Brain pericyte (primary cell): ENCODE data around the gene CCDC117.
"Not testable (repeated sequence)": the region's sequence is repeated elsewhere in the genome, so short reads cannot be mapped to it uniquely, and the experiment has no call there.

Experiments
- DNase-seq: peaks from one replicate; pipeline ENCODE4 v3.0.0-alpha.2; 2012; ENCODE audit warnings: low read depth, low spot score

CCDC117 gene

DNA sequence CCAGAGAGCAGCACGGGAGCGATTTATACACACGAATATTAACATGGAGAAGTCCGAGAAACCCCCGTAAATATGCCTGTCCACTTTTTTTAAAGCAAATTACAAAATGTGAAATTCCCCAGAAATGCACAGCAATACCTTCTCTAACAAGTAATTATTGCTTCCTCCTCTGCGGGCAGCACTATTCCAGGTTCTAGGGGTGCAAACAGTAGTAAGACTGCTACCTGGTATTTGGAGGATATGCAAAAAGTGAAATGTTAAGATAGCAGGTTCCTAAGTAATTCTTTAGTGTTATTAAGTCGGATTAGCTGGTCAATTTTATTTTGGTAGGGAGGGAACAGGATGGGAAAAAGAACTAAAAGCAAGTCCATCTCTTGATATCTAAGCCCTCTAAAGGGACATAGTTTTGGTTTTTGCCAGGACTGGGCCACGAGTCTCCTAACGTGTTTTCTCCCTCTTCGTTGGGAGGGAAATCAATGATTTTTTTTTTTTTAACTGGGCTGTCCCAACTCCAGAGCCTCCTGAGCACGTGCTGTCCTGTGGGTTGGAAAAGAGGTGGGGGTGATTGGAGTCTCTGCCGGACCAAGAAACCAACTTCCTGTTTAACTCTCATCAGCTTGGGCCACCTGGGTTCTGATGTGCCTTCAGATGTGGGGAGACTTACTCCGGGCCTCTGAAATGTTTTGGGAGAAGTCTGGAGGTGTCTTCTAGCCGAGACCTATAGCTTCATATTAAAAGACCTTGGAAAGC lies 29.5 kb downstream of the CCDC117 start:
- no peak for DNase-seq

GRCh38 chr22:28802595-28803123 lies 30.2 kb downstream of the CCDC117 start:
- DNase-seq = no peak

GRCh38 chr22:28805426-28805825 lies 32.9 kb downstream of the CCDC117 start:
- not testable (repeated sequence) for DNase-seq

DNA sequence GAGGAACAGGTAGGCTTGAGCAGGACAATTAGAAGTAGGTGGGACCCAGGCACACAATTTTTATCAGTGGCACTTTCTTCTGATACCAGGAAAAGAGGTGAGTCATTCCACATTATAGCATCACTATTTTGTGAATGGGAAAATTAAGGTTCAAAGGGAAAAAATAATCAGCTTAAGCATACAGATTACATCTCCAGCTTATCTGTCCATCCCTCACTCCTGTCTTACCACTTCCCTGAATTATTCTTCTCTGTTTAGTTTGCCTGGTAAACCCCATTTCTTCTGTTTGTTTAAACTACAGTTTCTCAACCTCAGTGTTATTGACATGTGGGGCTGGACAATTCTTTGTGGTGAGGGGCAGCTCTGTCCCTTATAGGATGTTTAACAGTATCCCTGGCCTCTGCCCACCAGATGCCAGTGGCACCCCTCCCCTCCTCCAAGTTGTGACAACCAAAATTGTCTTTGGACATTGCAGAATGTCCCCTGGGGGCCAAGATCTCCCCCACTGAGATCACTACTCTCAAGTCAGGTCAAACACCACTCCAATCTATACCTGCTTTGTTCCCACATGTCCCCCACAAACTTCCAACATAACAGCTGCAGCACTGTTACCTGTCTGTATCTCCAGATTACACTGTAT lies 36.3 kb downstream of the CCDC117 start:
- no peak for DNase-seq

GRCh38 chr22:28810821-28811491 lies 38.5 kb downstream of the CCDC117 start:
- no peak for DNase-seq

DNA sequence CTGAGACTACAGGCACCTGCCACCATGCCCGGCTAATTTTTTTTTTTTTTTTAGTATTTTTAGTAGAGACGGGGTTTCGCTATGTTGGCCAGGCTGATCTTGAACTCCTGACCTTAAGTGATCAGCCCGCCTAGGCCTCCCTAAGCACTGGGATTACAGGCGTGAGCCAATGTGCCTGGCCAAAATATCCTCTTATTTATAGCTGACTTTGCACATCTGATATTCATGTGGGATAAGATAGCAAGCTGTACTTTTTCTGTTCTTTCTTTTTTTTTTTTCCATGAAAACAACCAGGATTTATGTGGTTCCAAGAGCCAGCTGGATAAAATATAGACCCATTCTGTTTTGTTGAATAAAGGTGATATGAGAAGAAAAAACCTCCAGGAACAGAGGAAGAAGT lies 40.0 kb downstream of the CCDC117 start:
- DNase-seq = no peak

- DNase-seq = no peak
Observed at GRCh38 chr22:28813772-28814518, 41.5 kb downstream of the CCDC117 start.

DNA sequence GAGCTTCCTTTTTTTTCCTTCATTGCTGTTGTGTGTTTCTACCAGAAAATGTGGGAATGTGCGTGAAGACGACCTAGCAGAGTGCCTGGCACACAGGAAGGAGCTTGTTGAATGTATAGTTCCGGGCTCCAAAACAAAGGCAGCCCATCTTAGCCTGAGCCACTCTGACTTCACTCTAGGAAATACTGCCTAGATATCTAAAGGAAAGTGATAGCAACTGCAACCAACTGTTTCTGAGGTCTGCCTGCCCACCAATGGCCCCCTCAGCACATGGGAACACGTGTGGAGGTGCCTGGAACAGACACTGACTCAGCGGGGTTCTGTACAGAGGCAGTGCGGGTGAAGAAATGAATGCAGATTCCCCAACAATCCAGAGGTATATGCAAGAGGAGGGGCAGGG lies 42.6 kb downstream of the CCDC117 start:
- DNase-seq = no peak

DNA sequence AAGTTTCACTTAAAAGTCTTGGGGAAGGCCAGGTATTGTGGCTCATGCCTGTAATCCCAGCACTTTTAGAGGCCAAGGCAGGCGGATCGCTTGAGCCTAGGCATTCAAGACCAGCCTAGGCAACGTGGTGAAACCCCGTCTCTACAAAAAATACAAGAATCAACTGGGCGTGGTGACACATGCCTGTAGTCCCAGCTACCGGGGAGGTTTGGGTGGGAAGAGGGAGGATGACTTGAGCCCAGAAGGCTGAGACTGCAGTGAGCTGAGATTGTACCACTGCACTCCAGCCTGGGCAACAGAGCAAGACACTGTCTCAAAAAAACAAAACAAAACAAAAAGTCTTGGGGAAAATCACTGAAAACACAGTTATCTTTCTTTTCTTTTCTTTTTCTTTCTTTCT lies 43.2 kb downstream of the CCDC117 start:
- no peak for DNase-seq

DNA sequence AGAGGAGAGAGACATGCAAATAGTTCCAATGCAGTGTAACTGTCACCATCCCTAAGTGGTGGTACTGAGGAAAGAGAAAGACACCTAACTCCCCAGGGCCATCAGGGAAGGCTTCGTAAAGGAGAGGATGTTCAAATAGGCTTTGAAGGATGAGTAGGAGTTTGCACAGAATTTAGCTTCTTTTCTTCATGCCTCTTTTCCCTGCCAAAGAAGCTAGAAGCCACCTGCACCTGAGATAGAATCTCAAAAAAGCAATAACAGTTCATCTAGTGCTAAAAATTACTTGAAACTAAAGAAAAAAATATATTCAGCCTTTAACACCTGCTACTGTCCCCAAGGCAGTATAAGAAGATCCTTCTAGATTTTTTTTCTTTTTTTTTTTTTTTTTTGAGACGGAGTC lies 44.6 kb downstream of the CCDC117 start:
- DNase-seq = no peak

- no peak for DNase-seq
Observed at GRCh38 chr22:28817919-28818859, 45.7 kb downstream of the CCDC117 start.

DNA sequence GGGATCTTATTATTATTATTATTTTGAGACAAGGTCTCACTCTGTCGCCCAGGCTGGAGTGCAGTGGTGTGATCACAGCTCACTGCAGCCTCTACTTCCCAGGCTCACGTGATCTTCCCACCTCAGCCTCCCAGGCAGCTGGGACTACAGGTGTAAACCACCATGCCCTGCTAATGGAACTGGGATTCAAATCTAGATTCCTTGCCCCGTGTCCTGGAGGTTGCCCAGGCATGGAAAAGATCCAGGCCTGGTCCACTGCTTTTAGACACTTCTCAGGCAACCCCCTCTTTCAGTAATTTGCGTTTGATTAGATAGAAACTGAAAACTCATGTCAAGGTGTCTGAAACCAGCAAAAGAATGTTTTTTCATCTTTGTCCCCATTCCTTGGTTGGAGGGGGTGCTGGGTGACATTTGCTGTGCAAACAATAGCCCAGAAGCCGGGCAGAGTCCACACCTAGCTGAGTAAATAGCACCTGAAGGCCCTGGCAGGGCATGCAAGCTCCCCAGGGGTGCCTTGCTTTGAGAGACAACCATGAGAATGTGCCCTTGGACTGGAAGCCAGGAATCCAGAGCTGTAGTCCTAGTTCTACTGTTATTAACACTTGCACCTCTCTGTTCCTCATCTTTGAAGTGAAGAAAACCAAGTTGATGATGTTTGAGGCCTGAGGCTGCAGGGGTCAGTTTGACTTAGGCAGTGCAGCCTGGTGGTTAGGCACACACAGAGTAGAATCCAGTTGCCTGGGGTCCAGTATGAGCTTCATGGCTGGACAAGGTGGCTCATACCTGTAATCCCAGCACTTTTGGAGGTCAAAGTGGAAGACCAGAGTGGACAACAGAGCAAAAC lies 47.0 kb downstream of the CCDC117 start:
- no peak for DNase-seq

DNA sequence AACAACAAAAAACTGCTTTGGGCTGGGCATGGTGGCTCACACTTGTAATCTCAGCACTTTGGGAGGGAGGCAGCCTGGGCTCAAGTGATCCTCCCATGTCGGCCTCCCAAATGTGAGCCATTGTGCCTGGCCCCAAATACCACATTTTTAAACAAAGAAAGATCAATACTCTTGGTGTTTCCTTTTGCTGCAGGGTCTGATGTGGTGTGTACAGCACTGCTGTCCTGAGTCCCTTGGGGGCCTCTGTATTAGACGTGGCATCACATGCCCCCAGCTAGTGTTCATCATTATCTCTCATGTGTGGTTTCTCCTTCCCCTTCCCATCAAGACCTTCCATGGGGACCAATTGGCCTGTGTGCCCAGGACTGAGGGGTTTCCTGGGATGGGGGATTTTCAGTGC lies 48.4 kb downstream of the CCDC117 start:
- DNase-seq = no peak

DNA sequence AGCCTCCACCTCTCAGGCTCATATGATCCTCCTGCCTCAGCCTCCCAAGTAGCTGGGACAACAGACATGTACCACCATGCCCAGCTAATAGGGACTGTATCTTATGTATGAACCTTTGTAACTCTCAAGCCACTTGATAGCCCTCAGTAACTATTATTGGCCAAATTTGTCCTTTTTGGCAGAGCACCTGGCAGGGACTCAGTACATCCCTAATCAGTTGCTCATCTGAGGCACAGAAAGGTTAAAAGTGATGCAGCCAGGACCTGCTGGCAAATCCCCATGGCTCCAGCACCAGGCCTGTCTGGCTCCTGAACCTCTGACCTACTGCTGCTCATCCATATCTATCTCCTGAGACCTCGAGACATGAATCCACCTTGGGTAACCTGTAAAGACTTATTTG lies 49.0 kb downstream of the CCDC117 start:
- DNase-seq = no peak

DNA sequence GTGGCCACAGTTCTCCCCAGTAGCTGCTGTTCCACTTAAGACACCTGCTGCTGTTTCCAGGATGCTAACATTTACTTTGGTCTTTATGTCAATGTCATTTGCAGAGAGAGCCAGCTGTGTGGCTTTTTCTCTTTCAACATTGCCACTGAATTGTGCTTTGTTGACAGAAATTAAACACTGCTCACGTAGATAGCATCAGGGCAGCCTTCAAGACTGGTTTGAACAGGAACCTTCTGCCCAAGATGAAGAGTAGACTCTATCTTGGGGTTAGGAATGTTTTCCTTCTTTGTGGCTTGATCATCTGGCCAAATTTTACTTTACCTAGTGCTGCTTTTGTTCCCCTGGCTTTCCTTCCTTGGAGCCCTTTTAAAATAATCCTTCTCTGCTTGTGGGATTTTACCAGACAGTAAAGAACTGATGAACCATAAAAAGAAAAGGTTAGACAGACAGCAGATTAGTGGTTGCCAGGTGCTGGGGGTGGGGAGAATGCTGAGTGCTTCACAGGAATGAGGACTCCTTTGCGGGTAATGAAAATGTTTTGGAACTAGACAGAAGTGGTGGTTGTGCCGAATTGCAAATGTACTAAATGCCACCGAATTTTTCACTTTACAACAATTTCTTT lies 50.5 kb downstream of the CCDC117 start:
- DNase-seq = no peak

GRCh38 chr22:28824455-28824854 lies 52.0 kb downstream of the CCDC117 start:
- not testable (repeated sequence) for DNase-seq

- DNase-seq = not testable (repeated sequence)
Observed at GRCh38 chr22:28826430-28826829, 53.9 kb downstream of the CCDC117 start.

GRCh38 chr22:28826921-28827320 lies 54.4 kb downstream of the CCDC117 start:
- DNase-seq = no peak
